Activated CD4-positive, alpha-beta T cell treated with anti-CD3 and anti-CD28 coated beads, Interleukin-2, amount 50 U/mL, for 24 hours (primary cell): ENCODE results near the gene PID1.
"Not testable (repeated sequence)": the region's sequence is repeated elsewhere in the genome, so short reads cannot be mapped to it uniquely, and the experiment has no call there.

Source experiments
- DNase-seq, 2 donors: peaks; one replicate each; pipeline ENCODE4 v3.0.0-alpha.2; 2020; ENCODE audit warnings: low read depth in 1 of 2, low spot score in 1 of 2

PID1 gene

GRCh38 chr2:229081411-229081810 is 189.7 kb downstream of the PID1 start:
- no peak for DNase-seq

- no peak for DNase-seq
Measured at GRCh38 chr2:229080172-229080571, 190.9 kb downstream of the PID1 start.

GRCh38 chr2:229076886-229077285 is 194.2 kb downstream of the PID1 start:
- DNase-seq, result not testable (repeated sequence)

- DNase-seq, result no peak
Measured at GRCh38 chr2:229073935-229074334, 197.2 kb downstream of the PID1 start.

- DNase-seq, result no peak
Measured at GRCh38 chr2:229071292-229071976, 199.7 kb downstream of the PID1 start.

- DNase-seq, result no peak
Measured at GRCh38 chr2:229066121-229066715, 204.9 kb downstream of the PID1 start.

GRCh38 chr2:229064749-229065148 is 206.3 kb downstream of the PID1 start:
- no peak for DNase-seq

GRCh38 chr2:229060147-229060546 is 210.9 kb downstream of the PID1 start:
- DNase-seq, result no peak

- no peak for DNase-seq
Measured at GRCh38 chr2:229059331-229060033, 211.6 kb downstream of the PID1 start.

- no peak for DNase-seq
Measured at GRCh38 chr2:229057976-229058553, 213.0 kb downstream of the PID1 start.

GRCh38 chr2:229054311-229054710 is 216.8 kb downstream of the PID1 start:
- no peak for DNase-seq

GRCh38 chr2:229051798-229052197 is 219.3 kb downstream of the PID1 start:
- DNase-seq, result no peak

GRCh38 chr2:229050133-229050532 is 221.0 kb downstream of the PID1 start:
- DNase-seq, result no peak

GRCh38 chr2:229048134-229048533 is 223.0 kb downstream of the PID1 start:
- DNase-seq, result no peak

GRCh38 chr2:229045671-229046070 is 225.4 kb downstream of the PID1 start:
- no peak for DNase-seq

GRCh38 chr2:229044581-229044980 is 226.5 kb downstream of the PID1 start:
- DNase-seq, result no peak

GRCh38 chr2:229043681-229044080 is 227.4 kb downstream of the PID1 start:
- no peak for DNase-seq

GRCh38 chr2:229042349-229042748 is 228.7 kb downstream of the PID1 start:
- DNase-seq, result no peak

GRCh38 chr2:229041691-229042090 is 229.4 kb downstream of the PID1 start:
- DNase-seq, result no peak

- DNase-seq, result no peak
Measured at GRCh38 chr2:229037621-229038020, 233.5 kb downstream of the PID1 start.

GRCh38 chr2:229033816-229034215 is 237.3 kb downstream of the PID1 start:
- DNase-seq, result no peak

- no peak for DNase-seq
Measured at GRCh38 chr2:229032608-229033234, 238.4 kb downstream of the PID1 start.
